HG03045 (cell line): ENCODE data around the gene TEX19.
"Not testable (repeated sequence)": the region's sequence is repeated elsewhere in the genome, so short reads cannot be mapped to it uniquely, and the experiment has no call there.

ENCODE experiments used
- ATAC-seq: cut with Tn5 transposase; IDR thresholded peaks from one replicate; pipeline ENCODE4 v1.9.1; 2021; ENCODE audit warnings: mild to moderate bottlenecking, moderate library complexity; ENCODE audit not compliant: unreplicated experiment

TEX19 gene

GRCh38 chr17:82334204-82334621 lies 24.8 kb upstream of the TEX19 start:
- ATAC-seq: no peak

GRCh38 chr17:82334622-82335394 lies 24.2 kb upstream of the TEX19 start:
- no peak for ATAC-seq

GRCh38 chr17:82338858-82339633 lies 20.0 kb upstream of the TEX19 start:
- ATAC-seq: no peak

- ATAC-seq: no peak
Measured at GRCh38 chr17:82339634-82340580, 19.1 kb upstream of the TEX19 start.

- no peak for ATAC-seq
Measured at GRCh38 chr17:82342361-82343079, 16.5 kb upstream of the TEX19 start.

- ATAC-seq: no peak
Measured at GRCh38 chr17:82343560-82343959, 15.5 kb upstream of the TEX19 start.

- no peak for ATAC-seq
Measured at GRCh38 chr17:82344175-82344907, 14.7 kb upstream of the TEX19 start.

- ATAC-seq: no peak
Measured at GRCh38 chr17:82345151-82345976, 13.7 kb upstream of the TEX19 start.

GRCh38 chr17:82346342-82347300 lies 12.4 kb upstream of the TEX19 start:
- ATAC-seq: no peak

- ATAC-seq: not testable (repeated sequence)
Measured at GRCh38 chr17:82347994-82348393, 11.1 kb upstream of the TEX19 start.

GRCh38 chr17:82348434-82348833 lies 10.6 kb upstream of the TEX19 start:
- no peak for ATAC-seq

GRCh38 chr17:82348866-82349265 lies 10.2 kb upstream of the TEX19 start:
- ATAC-seq: no peak

- ATAC-seq: no peak
Measured at GRCh38 chr17:82349287-82349701, 9.8 kb upstream of the TEX19 start.

- no peak for ATAC-seq
Measured at GRCh38 chr17:82350182-82351030, 8.6 kb upstream of the TEX19 start.

GRCh38 chr17:82351254-82351712 lies 7.8 kb upstream of the TEX19 start:
- no peak for ATAC-seq

GRCh38 chr17:82351713-82352488 lies 7.1 kb upstream of the TEX19 start:
- peak; percentile 49 for ATAC-seq
